Pancreas (tissue), 10 donors: Measurements from ENCODE around the gene INPP5D. TPM values are rescaled to one million over a fixed set of nuclear protein-coding genes. Genes with fewer than 3 reads are reported as not detected.

ENCODE experiments used
- ATAC-seq, 4 donors: fragments of 200-7000 bp; cut with Tn5 transposase; one replicate each; pipeline versions ENCODE4 v1.8.0 to v1.9.1; 2020; ENCODE audit warnings: mild to moderate bottlenecking in 4 of 4, moderate library complexity in 4 of 4
- DNase-seq, 6 donors: peaks; one replicate each; pipeline ENCODE4 v3.0.0-alpha.2; 2020
- FAIRE-seq: peaks from 2 replicates; lab custom pipeline; 2012; peaks lifted over from hg19 to GRCh38; lab: Jason Lieb, UNC
- H3K27ac ChIP-seq, 4 donors: fragments of 200-600 bp; sonication (generic); 1 replicate in 3 of 4; 2 replicates in 1 of 4; pipeline versions ENCODE4 v1.5.0 to v1.8.0; 2020
- H3K27me3 ChIP-seq, 4 donors: fragments of 200-600 bp; one replicate each; pipeline ENCODE4 v1.8.0; 2021
- H3K36me3 ChIP-seq, 3 donors: fragments of 200-600 bp; sonication (generic) in 1 of 3; one replicate each; pipeline versions ENCODE4 v1.5.0 to v1.8.0; 2020 to 2021
- H3K4me1 ChIP-seq, 3 donors: fragments of 200-600 bp; one replicate each; pipeline ENCODE4 v1.8.0; 2021
- H3K4me3 ChIP-seq, 4 donors: fragments of 200-600 bp; sonication (generic) in 2 of 4; one replicate each; pipeline versions ENCODE4 v1.5.0 to v1.8.0; 2020 to 2021
- H3K9me3 ChIP-seq, 4 donors: fragments of 200-600 bp; one replicate each; pipeline ENCODE4 v1.8.0; 2021
- whole genome bisulfite sequencing, 2 donors: extraction: QIAGEN DNeasy Blood & Tissue Kit; methylation state at CpG; one replicate each; pipeline ENCODE4 v1.1.7; 2013; 5-methylcytosine and 5-hydroxymethylcytosine counted together
- intact Hi-C, 3 donors: fragments of 100-400 bp; cut with DNase I; formaldehyde crosslinking; loops; one replicate each; pipeline versions ENCODE4 v1.11.1 to v1.14.2; 2022
- polyA plus RNA-seq, 2 donors: library from polyadenylated mRNA; stranded (reverse); fragments of 200-250 nt; gene quantifications; one replicate each; pipeline ENCODE4 v1.2.3, GENCODE V29; 2013
- total RNA-seq, 6 donors: library from RNA; stranded (reverse); fragmentation: NEBNext Ultra II Directional in 4 of 6; extraction: Animal tissue kit (Norgen Biotek cat#: 25700) in 4 of 6; gene quantifications; one replicate each; pipeline versions ENCODE4 v1.2.1 to v1.2.4, GENCODE V29; 2021 to 2023
- TF ChIP-seq, protein P1 (sequence below), 4 donors: fragments of 200-600 bp; sonication (generic) in 3 of 4; IDR thresholded peaks; one replicate each; pipeline versions ENCODE4 v1.5.0 to v1.8.0; 2021; ENCODE audit warnings: antibody characterized with exemption in 4 of 4
- donor health status: healthy with polysubstance abuse.
- donor health status: DM: no; HTN: no; CAD: no; lungs with moderate emphysema.
- donor health status: DM: no; HTN: no; CAD: no.
- donor health status: control.
- donor health status: control.
- donor health status: Bipolar disorder and iron deficiency.
- donor health status: DM: yes; HTN: yes; CAD: no.
- donor health status: DM: no; HTN: no; CAD: no.
- donor health status: DM: no; HTN: no; CAD: no.
- donor health status: DM: yes; HTN: yes; CAD: no.

The INPP5D gene
- total and polyA plus RNA-seq, 8 donors: 1.1 to 11.4 (median 2.3) TPM

DNA sequence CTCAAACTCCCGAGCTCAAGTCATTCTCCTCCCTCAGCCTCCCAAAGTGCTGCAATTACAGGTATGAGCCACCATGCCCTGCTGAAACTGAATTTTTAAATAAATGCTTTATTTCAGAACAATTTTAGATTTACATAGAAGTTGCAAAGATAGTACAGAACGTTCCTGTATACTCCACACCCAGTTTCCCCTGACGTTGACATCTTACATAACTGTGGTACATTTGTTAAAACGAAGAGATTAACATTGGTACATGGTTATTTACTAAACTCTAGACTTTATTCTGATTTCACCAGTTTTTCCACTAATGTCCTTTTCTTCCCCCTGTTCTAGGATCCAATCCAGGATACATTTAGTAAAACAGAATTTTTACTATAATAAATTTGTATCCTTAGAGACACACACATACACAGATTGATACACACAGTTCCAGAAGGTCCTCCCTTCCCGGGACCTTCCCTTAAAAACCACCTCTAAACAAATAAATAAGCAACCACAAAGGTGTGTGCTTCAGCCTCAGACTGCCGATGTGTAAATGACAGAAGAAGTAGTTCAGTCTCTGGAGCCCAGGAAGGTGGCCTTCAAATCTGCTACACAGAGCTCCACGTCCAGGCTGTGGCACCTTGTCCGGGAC, 20.8 kb upstream of the INPP5D start:
- Histone ChIP-seq H3K36me3 (no peaks in the 10 kb centered on the region), H3K27me3 (no peaks in the 10 kb centered on the region), H3K9me3 (no peaks in the 10 kb centered on the region), H3K4me1 (no peaks in the 10 kb centered on the region), H3K27ac (no peak overlapping the region), H3K4me3 (no peak overlapping the region)
- DNase-seq (no peak), FAIRE-seq (no peak), ATAC-seq (no peak)
- TF ChIP-seq, protein P1, sequence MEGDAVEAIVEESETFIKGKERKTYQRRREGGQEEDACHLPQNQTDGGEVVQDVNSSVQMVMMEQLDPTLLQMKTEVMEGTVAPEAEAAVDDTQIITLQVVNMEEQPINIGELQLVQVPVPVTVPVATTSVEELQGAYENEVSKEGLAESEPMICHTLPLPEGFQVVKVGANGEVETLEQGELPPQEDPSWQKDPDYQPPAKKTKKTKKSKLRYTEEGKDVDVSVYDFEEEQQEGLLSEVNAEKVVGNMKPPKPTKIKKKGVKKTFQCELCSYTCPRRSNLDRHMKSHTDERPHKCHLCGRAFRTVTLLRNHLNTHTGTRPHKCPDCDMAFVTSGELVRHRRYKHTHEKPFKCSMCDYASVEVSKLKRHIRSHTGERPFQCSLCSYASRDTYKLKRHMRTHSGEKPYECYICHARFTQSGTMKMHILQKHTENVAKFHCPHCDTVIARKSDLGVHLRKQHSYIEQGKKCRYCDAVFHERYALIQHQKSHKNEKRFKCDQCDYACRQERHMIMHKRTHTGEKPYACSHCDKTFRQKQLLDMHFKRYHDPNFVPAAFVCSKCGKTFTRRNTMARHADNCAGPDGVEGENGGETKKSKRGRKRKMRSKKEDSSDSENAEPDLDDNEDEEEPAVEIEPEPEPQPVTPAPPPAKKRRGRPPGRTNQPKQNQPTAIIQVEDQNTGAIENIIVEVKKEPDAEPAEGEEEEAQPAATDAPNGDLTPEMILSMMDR (IDR thresholded peaks at IDR 0.05): no peak
- intact Hi-C loops: loop anchor here in 1 of 3 donors (10.0 kb wide), 1 partner anchor 425 kb away; no protein-coding TSS in a partner anchor
- 63 to 65% methylated on average over 8 of the region's 8 CpGs for WGBS, 2 donors

GRCh38 chr2:233039846-233040530, 20.2 kb upstream of the INPP5D start:
- no peaks in the 10 kb centered on the region for H3K9me3 ChIP-seq
- no peaks in the 10 kb centered on the region for H3K27me3 ChIP-seq
- TF ChIP-seq, protein P1 (IDR thresholded peaks at IDR 0.05): no peak
- no peak for DNase-seq
- no peak overlapping the region for H3K27ac ChIP-seq
- H3K4me1 ChIP-seq: no peaks in the 10 kb centered on the region
- 73 to 83% methylated on average over 10 of the region's 10 CpGs for WGBS, 2 donors
- intact Hi-C loops: loop anchor here in 1 of 3 donors (10.0 kb wide), 2 partner anchors 165 to 425 kb away; partner anchors contain the start of gene SNORC
- H3K36me3 ChIP-seq: no peaks in the 10 kb centered on the region
- no peak for FAIRE-seq
- no peak for ATAC-seq
- no peak overlapping the region for H3K4me3 ChIP-seq

GRCh38 chr2:233040571-233040970, 19.6 kb upstream of the INPP5D start:
- DNase-seq (no peak), ATAC-seq (no peak), FAIRE-seq (no peak)
- H3K36me3 ChIP-seq: no peaks in the 10 kb centered on the region
- TF ChIP-seq, protein P1 (IDR thresholded peaks at IDR 0.05): no peak
- H3K4me1 ChIP-seq: no peaks in the 10 kb centered on the region
- 75 to 77% methylated on average over 4 of the region's 4 CpGs for WGBS, 2 donors
- H3K4me3 ChIP-seq: no peak overlapping the region
- intact Hi-C loops: loop anchor here in 1 of 3 donors (10.0 kb wide), 1 partner anchor 166 kb away; the partner anchor contains the start of gene SNORC
- no peaks in the 10 kb centered on the region for H3K27me3 ChIP-seq
- H3K9me3 ChIP-seq: no peaks in the 10 kb centered on the region
- H3K27ac ChIP-seq: no peak overlapping the region

- no peak for FAIRE-seq
Observed at GRCh38 chr2:233041722-233042323, 18.3 kb upstream of the INPP5D start.

More at GRCh38 chr2:233041722-233042323, 18.3 kb upstream of the INPP5D start:
- Histone ChIP-seq H3K4me1 (no peaks in the 10 kb centered on the region), H3K27me3 (no peaks in the 10 kb centered on the region), H3K27ac (no peak overlapping the region), H3K9me3 (no peaks in the 10 kb centered on the region), H3K4me3 (no peak overlapping the region), H3K36me3 (no peaks in the 10 kb centered on the region)
- ATAC-seq: no peak
- DNase-seq: no peak
- TF ChIP-seq, protein P1 (IDR thresholded peaks at IDR 0.05): no peak
- intact Hi-C loops: loop anchor here in 1 of 3 donors (10.0 kb wide), 1 partner anchor 167 kb away; the partner anchor contains the start of gene SNORC
- 63 to 71% methylated on average over 10 of the region's 10 CpGs for WGBS, 2 donors
